ENCODE measurements around the gene EIF4G3. TPM values are rescaled to one million over a fixed set of nuclear protein-coding genes. Genes with fewer than 3 reads are reported as not detected.

The EIF4G3 gene
- total RNA-seq, 1 donor from 2014 or later, result 43.0 TPM

GRCh38 chr1:21077085-21077484 lies 99.6 kb downstream of the EIF4G3 start:
- Histone ChIP-seq H3K36me3 (peaks cover 6% of the 10 kb centered on the region), H3K27me3 (ENCODE audit: low read depth) (no peaks in the 10 kb centered on the region), H3K4me3 (no peak overlapping the region), H3K9me3 (no peaks in the 10 kb centered on the region), H3K27ac (no peak overlapping the region), H3K4me1 (peaks cover 11% of the 10 kb centered on the region)
- DNase-seq (no peak), ATAC-seq (peak in 1 of 2 donors; percentile 48)
- TF ChIP-seq CTCF (IDR thresholded peaks at IDR 0.05), result no peak
- intact Hi-C loops (cut with DNase I), result no loop called here

GRCh38 chr1:21072721-21073120 lies 104.0 kb downstream of the EIF4G3 start:
- intact Hi-C loops (cut with DNase I), result no loop called here
- Histone ChIP-seq H3K36me3 (peaks cover 5% of the 10 kb centered on the region), H3K27ac (no peak overlapping the region), H3K27me3 (ENCODE audit: low read depth) (no peaks in the 10 kb centered on the region), H3K4me3 (no peak overlapping the region), H3K9me3 (no peaks in the 10 kb centered on the region), H3K4me1 (peaks cover 11% of the 10 kb centered on the region)
- no peak for TF ChIP-seq CTCF (IDR thresholded peaks at IDR 0.05)
- ATAC-seq, result no peak
- no peak for DNase-seq

- DNase-seq (no peak), ATAC-seq (no peak)
- Histone ChIP-seq H3K4me1 (no peaks in the 10 kb centered on the region), H3K4me3 (no peak overlapping the region), H3K9me3 (no peaks in the 10 kb centered on the region), H3K36me3 (peaks cover 5% of the 10 kb centered on the region), H3K27me3 (ENCODE audit: low read depth) (no peaks in the 10 kb centered on the region), H3K27ac (no peak overlapping the region)
- no peak for TF ChIP-seq CTCF (IDR thresholded peaks at IDR 0.05)
- intact Hi-C loops (cut with DNase I), result no loop called here
These were observed 107.1 kb downstream of the EIF4G3 start for GRCh38 chr1:21069549-21069948.

GRCh38 chr1:21068937-21069336 lies 107.8 kb downstream of the EIF4G3 start:
- intact Hi-C loops (cut with DNase I), result no loop called here
- DNase-seq (no peak), ATAC-seq (no peak)
- H3K36me3 ChIP-seq, result peaks cover 5% of the 10 kb centered on the region
- no peaks in the 10 kb centered on the region for H3K9me3 ChIP-seq
- no peak for TF ChIP-seq CTCF (IDR thresholded peaks at IDR 0.05)
- no peak overlapping the region for H3K4me3 ChIP-seq
- no peaks in the 10 kb centered on the region for H3K27me3 ChIP-seq (ENCODE audit: low read depth)
- H3K4me1 ChIP-seq, result no peaks in the 10 kb centered on the region
- H3K27ac ChIP-seq, result no peak overlapping the region

- Histone ChIP-seq H3K27ac (no peak overlapping the region), H3K9me3 (no peaks in the 10 kb centered on the region), H3K27me3 (ENCODE audit: low read depth) (no peaks in the 10 kb centered on the region), H3K4me3 (no peak overlapping the region), H3K36me3 (peaks cover 4% of the 10 kb centered on the region), H3K4me1 (no peaks in the 10 kb centered on the region)
- DNase-seq (no peak), ATAC-seq (no peak)
- no peak for TF ChIP-seq CTCF (IDR thresholded peaks at IDR 0.05)
- intact Hi-C loops (cut with DNase I), result no loop called here
These were observed 109.0 kb downstream of the EIF4G3 start for GRCh38 chr1:21067551-21068227.

All from lower lobe of right lung (tissue), 2 donors.